GM18499 (cell line): ENCODE measurements around the gene SPSB4.
"Not testable (repeated sequence)": the region's sequence is repeated elsewhere in the genome, so short reads cannot be mapped to it uniquely, and the experiment has no call there.

Source experiments
- ATAC-seq: cut with Tn5 transposase; IDR thresholded peaks from one replicate; pipeline ENCODE4 v1.9.1; 2021; ENCODE audit warnings: moderate number of reproducible peaks; ENCODE audit not compliant: insufficient read depth, unreplicated experiment

The SPSB4 gene

GRCh38 chr3:141050576-141051442 is at the start of gene SPSB4:
Gene SPSB4, plus strand, starts transcription at chr3:141051347. Its CDS starts 14,758 bp downstream, at chr3:141066105.
- no peak for ATAC-seq

GRCh38 chr3:141006344-141006743 is 44.8 kb upstream of the SPSB4 start:
- ATAC-seq: no peak

GRCh38 chr3:141009496-141009895 is 41.7 kb upstream of the SPSB4 start:
- no peak for ATAC-seq

GRCh38 chr3:141011232-141011996 is 39.7 kb upstream of the SPSB4 start:
- ATAC-seq: no peak

GRCh38 chr3:141011997-141012262 is 39.2 kb upstream of the SPSB4 start:
- no peak for ATAC-seq

- no peak for ATAC-seq
Observed at GRCh38 chr3:141012571-141012970, 38.6 kb upstream of the SPSB4 start.

GRCh38 chr3:141015481-141015880 is 35.7 kb upstream of the SPSB4 start:
- ATAC-seq: no peak

- not testable (repeated sequence) for ATAC-seq
Observed at GRCh38 chr3:141017366-141018322, 33.5 kb upstream of the SPSB4 start.

- ATAC-seq: no peak
Observed at GRCh38 chr3:141019244-141019643, 31.9 kb upstream of the SPSB4 start.

- no peak for ATAC-seq
Observed at GRCh38 chr3:141020143-141020830, 30.9 kb upstream of the SPSB4 start.

GRCh38 chr3:141021261-141021660 is 29.9 kb upstream of the SPSB4 start:
- ATAC-seq: no peak

GRCh38 chr3:141030296-141030695 is 20.9 kb upstream of the SPSB4 start:
- ATAC-seq: no peak

GRCh38 chr3:141039589-141039988 is 11.6 kb upstream of the SPSB4 start:
- ATAC-seq: no peak

- ATAC-seq: no peak
Observed at GRCh38 chr3:141044695-141045641, 6.2 kb upstream of the SPSB4 start.

GRCh38 chr3:141045849-141046248 is 5.3 kb upstream of the SPSB4 start:
- ATAC-seq: no peak

- no peak for ATAC-seq
Observed at GRCh38 chr3:141047168-141047567, 4.0 kb upstream of the SPSB4 start.

- ATAC-seq: no peak
Observed at GRCh38 chr3:141049681-141050080, 1.5 kb upstream of the SPSB4 start.

GRCh38 chr3:141051443-141052200 is 475 bp downstream of the SPSB4 start:
- ATAC-seq: no peak
